ENCODE measurements around the gene RCBTB1.

DNA sequence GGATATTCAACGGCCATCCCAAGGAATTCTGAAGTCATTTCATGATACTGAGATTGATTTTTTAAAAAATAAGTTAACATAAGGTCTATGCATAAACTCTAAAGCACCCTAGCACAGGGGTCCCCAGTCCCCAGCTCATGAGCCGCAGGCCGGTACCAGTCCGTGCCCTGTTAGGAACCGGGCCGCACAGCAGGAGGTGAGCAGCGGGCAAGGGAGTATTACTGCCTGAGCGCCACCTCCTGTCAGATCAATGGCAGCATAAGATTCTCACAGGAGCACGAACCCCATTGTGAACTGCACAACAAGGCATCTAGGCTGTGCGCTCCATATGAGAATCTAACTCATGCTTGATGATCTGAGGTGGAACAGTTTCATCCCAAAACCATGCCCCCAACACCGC, 31.0 kb downstream of the RCBTB1 start:
- TF ChIP-seq POLR2A (IDR thresholded peaks at IDR 0.05) (no peak), EP300 (IDR thresholded peaks at IDR 0.05) (no peak)
- TF ChIP-seq, protein P1, sequence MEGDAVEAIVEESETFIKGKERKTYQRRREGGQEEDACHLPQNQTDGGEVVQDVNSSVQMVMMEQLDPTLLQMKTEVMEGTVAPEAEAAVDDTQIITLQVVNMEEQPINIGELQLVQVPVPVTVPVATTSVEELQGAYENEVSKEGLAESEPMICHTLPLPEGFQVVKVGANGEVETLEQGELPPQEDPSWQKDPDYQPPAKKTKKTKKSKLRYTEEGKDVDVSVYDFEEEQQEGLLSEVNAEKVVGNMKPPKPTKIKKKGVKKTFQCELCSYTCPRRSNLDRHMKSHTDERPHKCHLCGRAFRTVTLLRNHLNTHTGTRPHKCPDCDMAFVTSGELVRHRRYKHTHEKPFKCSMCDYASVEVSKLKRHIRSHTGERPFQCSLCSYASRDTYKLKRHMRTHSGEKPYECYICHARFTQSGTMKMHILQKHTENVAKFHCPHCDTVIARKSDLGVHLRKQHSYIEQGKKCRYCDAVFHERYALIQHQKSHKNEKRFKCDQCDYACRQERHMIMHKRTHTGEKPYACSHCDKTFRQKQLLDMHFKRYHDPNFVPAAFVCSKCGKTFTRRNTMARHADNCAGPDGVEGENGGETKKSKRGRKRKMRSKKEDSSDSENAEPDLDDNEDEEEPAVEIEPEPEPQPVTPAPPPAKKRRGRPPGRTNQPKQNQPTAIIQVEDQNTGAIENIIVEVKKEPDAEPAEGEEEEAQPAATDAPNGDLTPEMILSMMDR (IDR thresholded peaks at IDR 0.05), result no peak
